Glutamatergic neuron (in vitro differentiated cells): ENCODE results near the gene ABCD4. TPM values are rescaled to one million over a fixed set of nuclear protein-coding genes. Genes with fewer than 3 reads are reported as not detected.

Experiments used
- DNase-seq: peaks from one replicate; pipeline ENCODE4 v3.0.0; 2022
- H3K27ac Mint-ChIP-seq: one replicate; pipeline ENCODE4 v1.8.0; 2020; ENCODE audit warnings: mild to moderate bottlenecking, mixed read lengths, inconsistent platforms; ENCODE audit not compliant: unreplicated experiment
- H3K27me3 Mint-ChIP-seq: one replicate; pipeline ENCODE4 v1.8.0; 2020; ENCODE audit warnings: mild to moderate bottlenecking, moderate library complexity, mixed read lengths, inconsistent platforms; ENCODE audit not compliant: unreplicated experiment
- H3K36me3 Mint-ChIP-seq: one replicate; pipeline ENCODE4 v1.8.0; 2020; ENCODE audit warnings: mild to moderate bottlenecking, mixed read lengths, inconsistent platforms; ENCODE audit not compliant: unreplicated experiment
- H3K4me1 Mint-ChIP-seq: one replicate; pipeline ENCODE4 v1.8.0; 2020; ENCODE audit warnings: mild to moderate bottlenecking, low read depth, mixed read lengths, inconsistent platforms; ENCODE audit not compliant: unreplicated experiment
- H3K4me3 Mint-ChIP-seq: one replicate; pipeline ENCODE4 v1.8.0; 2020; ENCODE audit warnings: mild to moderate bottlenecking, mixed read lengths, inconsistent platforms; ENCODE audit not compliant: unreplicated experiment
- H3K9me3 Mint-ChIP-seq: one replicate; pipeline ENCODE4 v1.8.0; 2020; ENCODE audit warnings: mild to moderate bottlenecking, moderate library complexity, mixed read lengths, inconsistent platforms; ENCODE audit not compliant: unreplicated experiment
- CTCF ChIP-seq: fragments of 200-600 bp; sonication (generic); IDR thresholded peaks from one replicate; pipeline ENCODE4 v1.5.0; 2021; ENCODE audit not compliant: partially characterized antibody, unreplicated experiment
- total RNA-seq: library from RNA; stranded (reverse); fragmentation: NEBNext Ultra II Directional; extraction: Animal tissue kit (Norgen Biotek cat#: 25700); gene quantifications from one replicate; pipeline ENCODE4 v1.2.1, GENCODE V29; 2021; ENCODE audit not compliant: unreplicated experiment

ABCD4 gene
- total RNA-seq, 1 donor from 2014 or later, result 73.7 TPM

GRCh38 chr14:74246542-74246941 lies 56.2 kb downstream of the ABCD4 start:
- no peak for DNase-seq
- TF ChIP-seq CTCF, result no peak
- Mint-ChIP-seq H3K4me3 (no peak overlapping the region), H3K36me3 (peaks cover 4% of the 10 kb centered on the region), H3K4me1 (no peaks in the 10 kb centered on the region), H3K9me3 (peaks cover 11% of the 10 kb centered on the region), H3K27ac (no peak overlapping the region), H3K27me3 (peaks cover 44% of the 10 kb centered on the region)

DNA sequence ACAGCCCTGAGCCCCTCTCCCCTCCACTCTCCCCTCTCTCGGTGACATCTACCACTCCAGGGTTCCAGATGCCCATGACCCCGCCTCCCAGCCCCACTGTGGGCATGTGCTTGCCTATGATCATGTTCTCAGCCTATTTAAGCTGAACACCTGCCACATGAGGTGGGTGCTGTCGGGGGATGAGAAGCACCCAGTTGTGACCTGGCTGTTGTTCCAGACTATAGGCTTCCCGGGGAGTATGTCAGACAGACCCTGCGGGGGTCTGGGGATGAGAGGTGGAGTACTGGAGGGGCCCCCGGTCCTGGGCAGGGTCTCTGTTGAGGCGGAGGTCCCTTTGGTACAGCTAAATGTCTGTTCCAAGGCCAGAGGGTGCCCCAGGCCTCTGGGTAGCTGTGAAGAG lies 57.4 kb downstream of the ABCD4 start:
- H3K36me3 Mint-ChIP-seq, result peaks cover 4% of the 10 kb centered on the region
- peaks cover 12% of the 10 kb centered on the region for H3K9me3 Mint-ChIP-seq
- H3K4me3 Mint-ChIP-seq, result no peak overlapping the region
- H3K27me3 Mint-ChIP-seq, result peaks cover 39% of the 10 kb centered on the region
- H3K4me1 Mint-ChIP-seq, result no peaks in the 10 kb centered on the region
- DNase-seq, result no peak
- TF ChIP-seq CTCF, result no peak
- no peak overlapping the region for H3K27ac Mint-ChIP-seq

- H3K27ac Mint-ChIP-seq, result no peak overlapping the region
- H3K4me3 Mint-ChIP-seq, result no peak overlapping the region
- H3K27me3 Mint-ChIP-seq, result peaks cover 41% of the 10 kb centered on the region
- TF ChIP-seq CTCF, result no peak
- no peak for DNase-seq
- H3K4me1 Mint-ChIP-seq, result no peaks in the 10 kb centered on the region
- peaks cover 4% of the 10 kb centered on the region for H3K36me3 Mint-ChIP-seq
- H3K9me3 Mint-ChIP-seq, result peaks cover 12% of the 10 kb centered on the region
Observed at GRCh38 chr14:74244115-74244514, 58.6 kb downstream of the ABCD4 start.

DNA sequence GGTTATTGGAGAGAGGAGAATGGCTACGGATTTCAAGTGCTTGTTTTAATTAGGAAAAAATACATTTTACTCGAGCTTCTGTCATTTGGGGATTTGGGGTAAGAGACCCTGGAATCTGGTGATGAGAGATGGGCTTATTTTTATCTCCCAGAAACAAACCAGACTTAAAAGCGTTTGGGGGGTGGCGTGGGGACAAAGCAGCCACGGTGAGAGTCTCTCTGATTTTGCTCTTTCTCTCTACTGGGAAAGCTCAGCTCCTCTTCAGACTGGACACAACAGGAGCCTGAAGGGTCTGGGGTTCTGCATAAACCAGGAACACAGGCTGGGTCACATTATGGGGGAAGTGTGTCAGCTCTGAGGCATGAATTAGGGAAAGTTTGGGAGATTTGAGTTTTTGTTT lies 59.7 kb downstream of the ABCD4 start:
- no peak for DNase-seq
- H3K9me3 Mint-ChIP-seq, result peaks cover 12% of the 10 kb centered on the region
- no peaks in the 10 kb centered on the region for H3K4me1 Mint-ChIP-seq
- H3K36me3 Mint-ChIP-seq, result peaks cover 4% of the 10 kb centered on the region
- H3K4me3 Mint-ChIP-seq, result no peak overlapping the region
- H3K27ac Mint-ChIP-seq, result no peak overlapping the region
- H3K27me3 Mint-ChIP-seq, result peaks cover 50% of the 10 kb centered on the region
- no peak for TF ChIP-seq CTCF

- no peak for DNase-seq
- Mint-ChIP-seq H3K27me3 (peaks cover 50% of the 10 kb centered on the region), H3K4me3 (no peak overlapping the region), H3K27ac (no peak overlapping the region), H3K9me3 (peaks cover 12% of the 10 kb centered on the region), H3K36me3 (peaks cover 4% of the 10 kb centered on the region), H3K4me1 (no peaks in the 10 kb centered on the region)
- no peak for TF ChIP-seq CTCF
Observed at GRCh38 chr14:74242780-74243042, 60.0 kb downstream of the ABCD4 start.
